Measurements from ENCODE around the gene CARD14. TPM values are rescaled to one million over a fixed set of nuclear protein-coding genes. Genes with fewer than 3 reads are reported as not detected.

Gene CARD14
- total and polyA plus RNA-seq, 12 donors: 0.11 to 0.33 (median 0.14) TPM; not detected in 6

DNA sequence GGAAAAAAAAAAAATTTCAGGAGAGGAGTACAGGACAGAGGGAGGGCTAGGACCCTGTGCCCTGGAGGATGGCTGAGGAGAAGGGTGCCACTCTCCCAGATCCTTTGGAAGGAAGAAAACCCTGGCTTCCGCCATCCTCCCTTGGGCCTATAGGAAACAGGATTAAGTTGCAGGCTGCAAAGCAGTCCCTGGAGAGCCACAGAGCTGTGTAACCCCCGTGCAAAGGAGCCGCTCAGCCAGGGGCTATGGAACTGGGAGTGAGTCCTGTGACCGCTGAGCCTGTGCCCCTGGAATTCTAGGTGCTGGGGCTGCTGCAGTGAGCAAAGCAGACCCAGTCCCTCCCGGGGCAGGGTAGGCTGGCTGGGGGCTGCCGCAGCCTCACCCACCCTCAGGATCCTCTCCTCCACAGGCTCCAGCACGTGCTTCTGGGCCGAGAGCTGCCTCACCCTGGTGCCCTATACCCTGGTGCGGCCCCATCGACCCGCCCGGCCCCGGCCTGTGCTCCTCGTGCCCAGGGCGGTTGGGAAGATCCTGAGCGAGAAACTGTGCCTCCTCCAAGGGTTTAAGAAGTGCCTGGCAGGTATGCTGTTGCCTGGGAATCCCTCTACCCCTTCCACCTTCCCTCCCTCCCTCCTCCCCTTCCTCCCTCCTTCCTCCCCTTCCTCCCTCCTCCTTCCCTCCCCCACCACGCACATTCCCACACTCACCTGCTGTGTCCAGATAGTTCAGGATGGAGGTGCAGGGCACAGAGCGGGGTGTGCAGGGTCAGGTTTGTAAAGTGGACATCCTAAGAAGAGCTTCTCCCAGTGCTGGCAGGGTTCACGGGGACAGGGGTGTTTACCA lies 35.0 kb downstream of the CARD14 start:
- ATAC-seq: no peak
- Histone ChIP-seq H3K9me3 (no peaks in the 10 kb centered on the region), H3K4me1 (peaks cover 0 to 6% (median 0%) of the 10 kb centered on the region in 9 donors), H3K4me3 (no peak overlapping the region), H3K27ac (no peak overlapping the region), H3K27me3 (no peaks in the 10 kb centered on the region), H3K36me3 (peaks cover 0 to 22% (median 0%) of the 10 kb centered on the region in 9 donors)
- DNase-seq: no peak
- intact Hi-C loops (cut with DNase I): no loop called here
- TF ChIP-seq, protein P1, sequence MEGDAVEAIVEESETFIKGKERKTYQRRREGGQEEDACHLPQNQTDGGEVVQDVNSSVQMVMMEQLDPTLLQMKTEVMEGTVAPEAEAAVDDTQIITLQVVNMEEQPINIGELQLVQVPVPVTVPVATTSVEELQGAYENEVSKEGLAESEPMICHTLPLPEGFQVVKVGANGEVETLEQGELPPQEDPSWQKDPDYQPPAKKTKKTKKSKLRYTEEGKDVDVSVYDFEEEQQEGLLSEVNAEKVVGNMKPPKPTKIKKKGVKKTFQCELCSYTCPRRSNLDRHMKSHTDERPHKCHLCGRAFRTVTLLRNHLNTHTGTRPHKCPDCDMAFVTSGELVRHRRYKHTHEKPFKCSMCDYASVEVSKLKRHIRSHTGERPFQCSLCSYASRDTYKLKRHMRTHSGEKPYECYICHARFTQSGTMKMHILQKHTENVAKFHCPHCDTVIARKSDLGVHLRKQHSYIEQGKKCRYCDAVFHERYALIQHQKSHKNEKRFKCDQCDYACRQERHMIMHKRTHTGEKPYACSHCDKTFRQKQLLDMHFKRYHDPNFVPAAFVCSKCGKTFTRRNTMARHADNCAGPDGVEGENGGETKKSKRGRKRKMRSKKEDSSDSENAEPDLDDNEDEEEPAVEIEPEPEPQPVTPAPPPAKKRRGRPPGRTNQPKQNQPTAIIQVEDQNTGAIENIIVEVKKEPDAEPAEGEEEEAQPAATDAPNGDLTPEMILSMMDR (IDR thresholded peaks at IDR 0.05): no peak
- 85 to 90% methylated on average over 18 to 19 of the region's 19 CpGs for WGBS, 2 donors

- Histone ChIP-seq H3K36me3 (peaks cover 0 to 32% (median 8%) of the 10 kb centered on the region in 9 donors), H3K4me1 (peaks cover 0 to 6% (median 0%) of the 10 kb centered on the region in 9 donors), H3K9me3 (no peaks in the 10 kb centered on the region), H3K27me3 (no peaks in the 10 kb centered on the region), H3K27ac (no peak overlapping the region), H3K4me3 (no peak overlapping the region)
- WGBS, 2 donors: 93 to 94% methylated on average over 13 of the region's 13 CpGs
- ATAC-seq (no peak), DNase-seq (no peak)
- intact Hi-C loops (cut with DNase I): no loop called here
- TF ChIP-seq, protein P1 (IDR thresholded peaks at IDR 0.05): no peak
Measured at GRCh38 chr17:80205811-80206210, 36.0 kb downstream of the CARD14 start.

DNA sequence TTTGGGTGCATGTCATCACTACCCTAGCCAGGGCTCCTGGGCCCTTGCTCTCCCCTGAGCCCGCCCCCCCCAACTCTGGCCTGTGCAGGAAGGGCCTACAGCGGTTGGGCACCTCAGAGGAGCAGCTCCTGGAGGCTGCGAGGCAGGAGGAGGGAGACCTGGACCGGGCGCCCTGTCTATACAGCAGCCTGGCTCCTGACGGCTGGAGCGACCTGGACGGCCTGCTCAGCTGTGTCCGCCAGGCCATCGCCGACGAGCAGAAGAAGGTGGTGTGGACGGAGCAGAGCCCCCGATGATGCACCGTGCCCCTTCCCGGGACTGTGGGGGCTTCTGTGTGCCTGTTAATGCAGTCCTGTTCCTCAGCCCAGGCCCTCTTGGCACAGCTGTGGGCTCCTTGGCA lies 38.2 kb downstream of the CARD14 start:
- WGBS, 2 donors: 95 to 97% methylated on average over 16 of the region's 16 CpGs
- H3K27me3 ChIP-seq: no peaks in the 10 kb centered on the region
- intact Hi-C loops (cut with DNase I): no loop called here
- H3K36me3 ChIP-seq: peaks cover 0 to 54% (median 19%) of the 10 kb centered on the region in 9 donors
- no peaks in the 10 kb centered on the region for H3K9me3 ChIP-seq
- DNase-seq: no peak
- H3K27ac ChIP-seq: no peak overlapping the region
- peaks cover 0 to 7% (median 0%) of the 10 kb centered on the region in 9 donors for H3K4me1 ChIP-seq
- TF ChIP-seq, protein P1 (IDR thresholded peaks at IDR 0.05): no peak
- ATAC-seq: peak in 1 of 8 donors; percentile 10
- H3K4me3 ChIP-seq: no peak overlapping the region

DNA sequence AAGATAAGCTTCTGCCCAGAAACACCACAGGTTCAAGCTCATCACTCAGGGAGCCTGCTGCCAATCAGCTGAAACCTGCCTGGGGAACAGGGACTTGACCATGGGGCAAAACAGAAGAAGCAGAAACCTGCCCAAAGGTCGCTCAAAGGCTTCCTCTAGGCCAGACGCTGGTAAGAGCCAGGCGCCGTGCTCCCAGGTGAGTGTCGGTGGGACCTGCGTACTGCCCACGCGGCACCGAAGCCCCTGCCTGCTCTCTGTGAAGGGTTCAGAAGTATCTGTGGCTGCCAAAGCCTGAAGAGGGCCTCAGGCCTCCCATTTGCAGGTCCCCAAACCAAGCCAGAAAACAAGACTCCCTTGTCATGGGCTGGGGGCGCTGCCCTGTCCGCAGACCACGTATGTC lies 39.9 kb downstream of the CARD14 start:
- H3K27me3 ChIP-seq: no peaks in the 10 kb centered on the region
- TF ChIP-seq, protein P1 (IDR thresholded peaks at IDR 0.05): no peak
- H3K4me1 ChIP-seq: peaks cover 0 to 18% (median 0%) of the 10 kb centered on the region in 9 donors
- no peak overlapping the region for H3K27ac ChIP-seq
- intact Hi-C loops (cut with DNase I): loop anchor here in 1 of 10 donors (10.0 kb wide), 1 partner anchor 55 kb away; the partner anchor contains the start of gene RNF213
- ATAC-seq: no peak
- H3K36me3 ChIP-seq: peaks cover 0 to 71% (median 24%) of the 10 kb centered on the region in 9 donors
- no peaks in the 10 kb centered on the region for H3K9me3 ChIP-seq
- DNase-seq: no peak
- 86 to 96% methylated on average over 12 of the region's 12 CpGs for WGBS, 2 donors
- H3K4me3 ChIP-seq: no peak overlapping the region

All from heart right ventricle (tissue), 16 donors.